Measurements from ENCODE around the gene SIRT6.
"Not testable (repeated sequence)": the region's sequence is repeated elsewhere in the genome, so short reads cannot be mapped to it uniquely, and the experiment has no call there.

Gene SIRT6

DNA sequence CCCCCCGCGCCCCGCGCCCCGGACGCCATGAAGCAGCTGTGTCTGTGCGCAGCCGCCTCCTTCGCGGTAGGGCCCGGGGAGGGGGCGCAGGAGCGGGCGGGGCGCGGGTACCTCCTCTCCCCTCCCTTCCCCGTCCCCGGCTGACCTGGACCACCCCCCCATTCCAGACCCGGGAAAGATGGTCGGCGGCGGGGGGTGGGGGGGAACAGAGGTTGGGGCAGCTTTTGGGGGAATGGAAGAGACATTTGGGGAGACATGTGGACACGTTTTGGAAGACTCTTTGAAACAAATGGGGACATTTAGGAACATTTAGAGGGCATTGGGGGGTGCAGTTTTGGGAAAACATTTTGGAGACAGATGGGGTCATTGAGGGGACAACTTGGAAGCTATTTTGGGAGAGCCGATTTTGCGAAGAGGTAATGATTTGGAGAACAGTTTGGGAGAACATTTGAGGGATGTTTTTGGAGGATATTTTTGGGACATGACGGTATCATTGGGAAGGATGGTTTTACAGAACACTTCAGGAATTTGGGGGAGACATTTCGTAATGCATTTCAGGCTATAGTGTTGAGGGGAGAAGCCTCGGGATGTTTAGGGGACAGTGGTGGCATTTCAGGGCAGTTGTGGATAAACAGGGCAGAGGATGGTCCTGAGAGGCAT, 16.2 kb upstream of the SIRT6 start:
- H3K4me3 ChIP-seq (ENCODE audit: low read length): no peak overlapping the region
- TF ChIP-seq, protein P1, sequence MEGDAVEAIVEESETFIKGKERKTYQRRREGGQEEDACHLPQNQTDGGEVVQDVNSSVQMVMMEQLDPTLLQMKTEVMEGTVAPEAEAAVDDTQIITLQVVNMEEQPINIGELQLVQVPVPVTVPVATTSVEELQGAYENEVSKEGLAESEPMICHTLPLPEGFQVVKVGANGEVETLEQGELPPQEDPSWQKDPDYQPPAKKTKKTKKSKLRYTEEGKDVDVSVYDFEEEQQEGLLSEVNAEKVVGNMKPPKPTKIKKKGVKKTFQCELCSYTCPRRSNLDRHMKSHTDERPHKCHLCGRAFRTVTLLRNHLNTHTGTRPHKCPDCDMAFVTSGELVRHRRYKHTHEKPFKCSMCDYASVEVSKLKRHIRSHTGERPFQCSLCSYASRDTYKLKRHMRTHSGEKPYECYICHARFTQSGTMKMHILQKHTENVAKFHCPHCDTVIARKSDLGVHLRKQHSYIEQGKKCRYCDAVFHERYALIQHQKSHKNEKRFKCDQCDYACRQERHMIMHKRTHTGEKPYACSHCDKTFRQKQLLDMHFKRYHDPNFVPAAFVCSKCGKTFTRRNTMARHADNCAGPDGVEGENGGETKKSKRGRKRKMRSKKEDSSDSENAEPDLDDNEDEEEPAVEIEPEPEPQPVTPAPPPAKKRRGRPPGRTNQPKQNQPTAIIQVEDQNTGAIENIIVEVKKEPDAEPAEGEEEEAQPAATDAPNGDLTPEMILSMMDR (conservative IDR thresholded peaks at IDR 0.05; ENCODE audit: low read depth, low read length): no peak
- no peak for DNase-seq (ENCODE audit: low read depth)

DNA sequence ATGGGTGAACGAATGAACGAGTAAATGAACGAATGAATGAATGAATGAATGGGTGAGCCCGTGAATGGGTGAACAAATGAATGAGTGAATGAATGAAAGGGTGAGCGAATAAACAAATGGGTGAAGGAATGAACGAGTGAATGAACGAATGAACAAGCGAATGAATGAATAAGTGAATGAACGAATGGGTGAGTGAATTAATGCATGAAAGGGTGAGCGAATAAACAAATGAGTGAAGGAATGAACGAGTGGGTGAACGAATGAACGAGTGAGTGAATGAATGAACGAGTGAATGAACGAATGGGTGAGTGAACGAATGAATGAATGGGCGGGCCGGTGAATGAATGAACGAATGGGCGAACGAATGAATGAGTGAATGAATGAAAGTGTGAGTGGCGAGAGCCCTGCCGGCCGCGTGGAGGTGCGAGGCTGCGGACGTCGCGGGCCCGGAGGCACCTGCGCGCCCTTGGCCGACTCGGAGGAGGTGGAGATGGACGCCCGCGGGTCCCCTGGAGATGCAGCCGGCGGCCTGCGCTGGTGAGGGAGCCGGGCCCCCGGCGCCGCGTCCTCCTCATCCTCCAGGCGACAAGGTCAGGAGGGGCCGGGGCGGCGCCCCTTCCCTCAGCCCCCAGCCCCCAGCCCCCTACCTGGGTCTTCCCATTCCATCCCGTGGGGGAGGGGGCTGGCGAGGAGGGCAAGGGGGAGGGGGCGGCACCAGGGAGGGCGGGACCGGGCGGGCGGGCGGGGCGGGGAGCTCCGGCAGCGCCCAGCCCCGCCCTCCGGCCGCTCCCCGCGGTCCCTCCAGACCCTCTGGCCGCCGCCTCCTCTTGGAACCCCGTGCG, 15.5 kb upstream of the SIRT6 start:
- H3K4me3 ChIP-seq (ENCODE audit: low read length): no peak overlapping the region
- TF ChIP-seq, protein P1 (conservative IDR thresholded peaks at IDR 0.05; ENCODE audit: low read depth, low read length): no peak
- DNase-seq (ENCODE audit: low read depth): no peak

DNA sequence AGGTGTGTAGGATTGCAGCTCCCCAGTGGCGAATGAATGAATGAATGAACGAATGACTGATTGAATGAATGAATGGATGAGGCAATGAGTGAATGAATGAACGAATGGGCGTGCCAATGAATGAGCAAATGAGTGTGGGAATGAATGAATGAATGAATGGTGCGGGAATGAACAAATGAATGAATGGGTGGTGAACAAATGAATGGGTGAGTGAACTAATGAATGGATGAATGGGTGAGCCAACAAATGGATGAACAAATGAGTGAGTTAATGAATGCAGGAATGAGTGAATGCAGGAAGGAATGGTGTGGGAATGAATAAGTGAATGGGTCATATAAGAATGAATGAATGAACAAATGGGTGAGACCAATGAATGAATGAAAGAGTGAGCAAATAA, 14.9 kb upstream of the SIRT6 start:
- no peak for DNase-seq (ENCODE audit: low read depth)
- no peak overlapping the region for H3K4me3 ChIP-seq (ENCODE audit: low read length)
- TF ChIP-seq, protein P1 (conservative IDR thresholded peaks at IDR 0.05; ENCODE audit: low read depth, low read length): no peak

DNA sequence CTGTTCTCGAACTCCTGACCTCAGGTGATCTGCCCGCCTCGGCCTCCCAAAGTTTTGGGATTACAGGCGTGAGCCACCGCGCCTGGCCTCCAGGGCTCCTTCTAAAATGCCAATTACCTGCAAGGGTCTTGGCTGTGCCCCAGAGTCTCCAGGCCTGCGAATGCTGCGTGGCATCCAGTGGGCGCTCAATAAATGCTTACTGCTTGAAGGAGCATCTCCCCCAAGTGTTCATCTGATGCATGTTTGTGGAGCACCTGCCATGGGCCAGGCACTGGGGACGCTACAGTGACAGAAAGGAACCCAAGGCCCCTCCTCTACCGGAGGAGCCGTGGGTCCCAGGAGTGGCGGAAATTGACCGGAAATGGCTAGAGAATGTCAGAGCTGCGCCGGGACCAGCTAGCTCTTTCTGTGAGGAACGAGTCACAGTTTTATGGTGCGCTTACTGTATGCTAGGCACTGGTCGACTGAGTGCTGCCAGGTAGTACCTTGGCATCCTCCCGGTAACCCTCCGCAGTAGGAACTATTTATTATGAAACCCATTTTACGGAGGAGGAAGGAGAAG, 14.3 kb upstream of the SIRT6 start:
- DNase-seq (ENCODE audit: low read depth): no peak
- TF ChIP-seq, protein P1 (conservative IDR thresholded peaks at IDR 0.05; ENCODE audit: low read depth, low read length): no peak
- no peak overlapping the region for H3K4me3 ChIP-seq (ENCODE audit: low read length)

DNA sequence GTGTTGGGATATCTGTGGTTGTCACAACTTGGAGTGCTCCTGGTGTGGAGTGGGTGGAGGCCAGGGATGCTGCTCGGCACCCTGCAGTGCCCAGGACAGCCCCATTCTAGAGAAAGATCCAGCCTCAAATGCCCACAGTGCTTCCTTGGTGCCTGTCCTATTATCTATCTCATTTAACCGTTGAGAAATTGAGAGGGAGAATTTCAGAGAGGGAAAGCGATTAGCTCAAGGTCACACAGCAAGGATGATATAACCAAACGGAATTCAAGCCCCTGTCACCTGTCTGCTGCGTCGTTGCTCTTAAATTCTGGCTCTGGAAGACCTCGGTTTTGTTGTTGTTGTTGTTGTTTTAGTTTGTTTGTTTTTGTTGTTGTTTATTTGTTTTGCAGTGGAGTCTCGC, 13.6 kb upstream of the SIRT6 start:
- DNase-seq (ENCODE audit: low read depth): no peak
- TF ChIP-seq, protein P1 (conservative IDR thresholded peaks at IDR 0.05; ENCODE audit: low read depth, low read length): no peak
- no peak overlapping the region for H3K4me3 ChIP-seq (ENCODE audit: low read length)

DNA sequence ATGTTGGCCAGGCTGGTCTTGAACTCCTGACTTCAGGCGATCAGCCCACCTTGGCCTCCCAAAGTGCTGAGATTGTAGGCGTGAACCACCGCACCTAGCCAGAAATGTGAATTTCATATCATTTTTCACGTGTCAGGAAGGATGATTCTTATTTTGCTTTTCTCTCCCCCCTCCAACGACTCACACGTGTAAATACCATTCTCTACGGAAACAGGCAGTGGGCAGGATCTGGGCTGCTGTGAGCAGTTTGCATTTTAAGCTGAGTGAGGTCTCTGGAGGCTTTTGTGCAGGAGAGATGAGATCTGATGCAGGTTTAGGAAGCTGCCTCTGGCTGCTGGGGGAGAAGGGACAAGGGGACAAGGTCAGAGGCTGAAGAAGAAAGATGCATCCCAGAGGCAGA, 12.0 kb upstream of the SIRT6 start:
- TF ChIP-seq, protein P1 (conservative IDR thresholded peaks at IDR 0.05; ENCODE audit: low read depth, low read length): no peak
- H3K4me3 ChIP-seq (ENCODE audit: low read length): no peak overlapping the region
- DNase-seq (ENCODE audit: low read depth): no peak

DNA sequence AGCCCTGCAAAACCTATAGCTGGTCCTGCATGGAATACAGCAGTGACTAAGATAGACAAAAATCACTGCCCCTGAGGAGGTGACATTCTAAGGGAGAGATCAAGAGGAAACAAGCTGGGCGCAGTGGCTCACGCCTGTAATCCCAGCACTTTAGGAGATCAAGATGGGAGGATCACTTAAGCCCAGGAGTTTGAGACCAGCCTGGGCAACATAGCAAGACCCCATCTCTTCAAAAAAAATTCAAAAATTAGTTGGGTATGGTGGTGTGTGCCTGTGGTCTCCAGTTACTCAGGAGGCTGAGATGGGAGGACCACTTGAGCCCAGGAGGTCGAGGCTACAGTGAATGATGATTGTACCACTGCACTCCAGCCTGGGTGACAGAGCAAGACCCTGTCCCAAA, 10.2 kb upstream of the SIRT6 start:
- not testable (repeated sequence) for H3K4me3 ChIP-seq (ENCODE audit: low read length); DNase-seq (ENCODE audit: low read depth)
